B cell (primary cell): ENCODE results near the gene IBA57.

Experiments
- EZH2 ChIP-seq: IDR thresholded peaks from 2 replicates; pipeline ENCODE4 v1.6.1; 2012; ENCODE audit warnings: borderline replicate concordance, low read depth, mild to moderate bottlenecking, moderate library complexity, low read length; ENCODE audit not compliant: insufficient read depth, poor library complexity, severe bottlenecking
- TF ChIP-seq, protein P1 (sequence below): fragments of 200-600 bp; IDR thresholded peaks from one replicate; pipeline ENCODE4 v1.8.0; 2022; ENCODE audit warnings: antibody characterized with exemption, mild to moderate bottlenecking

DNA sequence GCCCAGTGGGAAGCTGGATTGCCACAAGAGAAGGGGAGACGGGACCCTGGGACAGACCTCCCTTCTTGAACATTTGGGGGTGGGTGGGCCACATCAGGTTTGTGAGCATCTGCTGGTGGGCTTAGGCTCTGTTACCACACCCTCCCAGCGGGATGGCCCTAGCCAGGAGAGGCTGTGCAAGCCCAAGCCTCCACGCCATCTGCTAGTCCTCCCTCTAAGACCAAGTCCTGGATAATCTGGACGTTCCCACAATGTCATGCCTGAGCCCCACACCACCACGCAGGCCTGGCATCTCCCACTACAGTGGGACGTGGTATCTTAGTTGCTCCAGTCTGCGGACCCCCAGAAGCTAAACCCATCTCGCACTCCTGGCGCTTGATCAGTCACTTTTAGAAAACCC is 3.7 kb upstream of the IBA57 start:
- TF ChIP-seq, protein P1, sequence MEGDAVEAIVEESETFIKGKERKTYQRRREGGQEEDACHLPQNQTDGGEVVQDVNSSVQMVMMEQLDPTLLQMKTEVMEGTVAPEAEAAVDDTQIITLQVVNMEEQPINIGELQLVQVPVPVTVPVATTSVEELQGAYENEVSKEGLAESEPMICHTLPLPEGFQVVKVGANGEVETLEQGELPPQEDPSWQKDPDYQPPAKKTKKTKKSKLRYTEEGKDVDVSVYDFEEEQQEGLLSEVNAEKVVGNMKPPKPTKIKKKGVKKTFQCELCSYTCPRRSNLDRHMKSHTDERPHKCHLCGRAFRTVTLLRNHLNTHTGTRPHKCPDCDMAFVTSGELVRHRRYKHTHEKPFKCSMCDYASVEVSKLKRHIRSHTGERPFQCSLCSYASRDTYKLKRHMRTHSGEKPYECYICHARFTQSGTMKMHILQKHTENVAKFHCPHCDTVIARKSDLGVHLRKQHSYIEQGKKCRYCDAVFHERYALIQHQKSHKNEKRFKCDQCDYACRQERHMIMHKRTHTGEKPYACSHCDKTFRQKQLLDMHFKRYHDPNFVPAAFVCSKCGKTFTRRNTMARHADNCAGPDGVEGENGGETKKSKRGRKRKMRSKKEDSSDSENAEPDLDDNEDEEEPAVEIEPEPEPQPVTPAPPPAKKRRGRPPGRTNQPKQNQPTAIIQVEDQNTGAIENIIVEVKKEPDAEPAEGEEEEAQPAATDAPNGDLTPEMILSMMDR = no peak
- no peak for TF ChIP-seq EZH2
